SIG-M5 treated with dmso at 0.1 percent for 504 hours (cell line): Measurements from ENCODE around the gene SEC22A.

ENCODE experiments used
- DNase-seq: peaks from one replicate; lab custom pipeline; 2025; ENCODE audit not compliant: unreplicated experiment; lab: John Stamatoyannopoulos, UW

The SEC22A gene

DNA sequence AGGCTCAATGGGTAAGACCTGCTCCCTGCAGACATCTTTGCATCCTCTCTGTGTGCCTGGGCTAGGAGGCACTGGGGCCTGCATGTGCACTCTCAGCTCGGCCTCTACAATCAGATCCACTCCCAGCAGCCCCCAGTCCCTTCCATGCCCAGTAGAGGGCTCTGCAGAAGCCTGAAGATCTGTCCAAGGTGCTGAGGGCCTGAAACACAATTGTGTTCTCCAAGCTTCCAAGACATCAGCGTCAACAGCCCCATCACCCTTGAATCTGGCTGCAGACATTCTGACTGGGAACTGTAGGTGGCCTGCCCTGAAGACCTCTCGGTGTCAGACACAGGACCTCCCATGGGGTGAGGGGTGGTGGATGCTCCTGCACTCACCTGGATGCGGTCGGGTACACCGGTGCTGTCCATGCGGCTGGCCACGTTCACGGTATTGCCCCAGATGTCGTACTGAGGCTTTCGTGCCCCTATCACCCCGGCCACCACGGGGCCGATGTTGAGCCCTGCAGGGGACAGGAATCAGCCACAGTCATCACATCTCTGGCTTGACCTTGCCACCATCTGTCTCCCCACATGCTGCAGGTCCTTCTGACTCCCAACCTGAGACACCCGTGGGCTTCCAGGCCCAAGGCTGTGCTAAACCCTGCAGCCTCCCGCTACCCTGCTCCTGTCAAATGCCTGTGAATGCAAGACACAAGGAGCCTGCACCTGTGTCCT is 84.7 kb downstream of the SEC22A start:
- peak; percentile 57 for DNase-seq

DNA sequence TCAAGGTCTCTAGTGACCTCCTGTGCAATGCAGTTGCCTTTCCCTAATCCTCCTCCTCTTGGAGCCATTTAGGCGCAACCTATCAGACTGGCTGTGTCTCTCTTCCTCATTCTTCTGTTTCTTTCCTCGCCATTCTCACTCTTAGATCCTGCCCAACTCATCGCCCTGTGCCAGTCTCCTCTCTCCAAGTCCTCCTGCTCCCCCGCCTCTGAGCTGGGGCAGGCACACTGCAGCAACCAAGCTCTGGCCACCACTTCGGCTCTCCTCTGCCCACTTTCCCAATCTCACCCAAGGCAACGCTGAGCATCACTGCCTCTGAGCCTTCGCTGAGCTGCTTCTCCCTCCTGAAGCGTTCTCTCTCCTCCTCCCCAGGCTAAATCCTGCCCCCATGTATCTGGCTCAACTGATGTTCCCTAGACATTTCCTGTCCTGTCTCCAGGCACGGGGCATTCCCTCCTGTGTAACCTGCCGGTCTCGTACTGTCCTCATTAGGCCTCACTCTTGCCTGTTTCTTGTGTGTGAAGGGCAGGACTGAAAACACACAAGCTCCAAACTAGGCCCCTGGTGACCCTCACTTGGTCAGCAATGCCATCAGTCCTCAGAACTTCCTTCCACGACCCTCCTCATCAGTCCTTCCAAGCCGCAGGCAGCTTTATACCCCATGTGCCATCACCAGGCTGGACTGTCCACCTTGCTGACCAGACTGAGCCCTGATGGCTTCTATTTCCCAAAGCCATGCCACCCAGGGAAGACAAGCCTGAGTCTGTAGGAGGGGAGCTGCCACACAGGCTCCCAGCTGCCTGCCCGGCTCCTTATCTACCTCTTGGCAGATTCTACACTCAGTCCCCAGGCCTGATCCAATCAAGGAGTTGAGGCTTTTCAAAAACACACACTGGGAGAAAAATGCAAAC is 85.6 kb downstream of the SEC22A start:
- no peak for DNase-seq

DNA sequence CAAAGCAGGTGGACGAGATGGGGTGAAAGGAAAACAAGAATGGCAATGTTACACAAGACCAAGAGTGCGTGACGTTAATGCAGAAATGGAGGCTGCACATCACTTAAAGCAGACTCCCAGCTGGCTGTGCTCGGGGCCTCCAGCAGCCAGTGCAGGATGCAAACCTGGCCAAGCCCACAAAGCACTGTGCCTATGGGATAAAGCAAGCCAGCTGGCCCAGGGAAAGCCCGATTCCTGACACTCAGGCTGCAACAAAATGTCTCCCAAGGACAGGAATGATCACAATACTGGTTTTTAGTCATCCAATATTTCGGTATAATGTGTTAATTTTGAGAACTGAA is 86.2 kb downstream of the SEC22A start:
- DNase-seq, result no peak

DNA sequence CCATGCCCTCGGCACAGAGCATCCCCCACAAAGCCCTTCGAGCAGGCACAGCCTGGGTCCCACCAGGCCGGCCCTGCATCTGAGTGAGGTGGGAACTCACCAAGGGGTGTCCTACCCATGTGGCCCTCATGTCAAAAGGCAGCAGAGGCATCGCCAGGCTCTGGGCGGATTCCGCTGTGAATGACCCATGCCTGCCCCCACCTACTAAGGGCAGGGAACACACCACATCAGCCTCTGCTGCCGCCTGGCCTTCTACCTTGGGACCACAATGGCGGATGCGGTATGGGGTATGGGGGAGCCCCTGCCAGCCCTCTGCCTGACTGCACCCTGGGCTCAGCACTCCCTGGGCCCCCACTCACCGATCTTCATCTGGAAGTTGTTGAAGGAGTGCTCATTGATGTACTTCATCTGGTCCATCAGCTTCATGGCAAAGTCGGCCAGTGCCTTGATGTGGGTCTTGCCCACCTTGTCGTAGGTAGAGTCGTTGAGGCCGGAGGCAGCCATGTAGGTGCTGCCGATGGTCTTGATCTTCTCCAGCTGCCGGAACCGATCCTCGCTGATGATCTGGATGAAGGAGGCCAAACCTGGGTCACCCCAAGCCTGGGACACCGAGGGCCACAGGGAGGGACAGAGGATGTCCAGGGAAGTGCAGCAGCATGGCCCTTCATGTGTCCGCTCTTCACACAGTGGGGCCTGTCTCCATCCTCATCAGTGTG is 87.8 kb downstream of the SEC22A start:
- DNase-seq, result no peak

DNA sequence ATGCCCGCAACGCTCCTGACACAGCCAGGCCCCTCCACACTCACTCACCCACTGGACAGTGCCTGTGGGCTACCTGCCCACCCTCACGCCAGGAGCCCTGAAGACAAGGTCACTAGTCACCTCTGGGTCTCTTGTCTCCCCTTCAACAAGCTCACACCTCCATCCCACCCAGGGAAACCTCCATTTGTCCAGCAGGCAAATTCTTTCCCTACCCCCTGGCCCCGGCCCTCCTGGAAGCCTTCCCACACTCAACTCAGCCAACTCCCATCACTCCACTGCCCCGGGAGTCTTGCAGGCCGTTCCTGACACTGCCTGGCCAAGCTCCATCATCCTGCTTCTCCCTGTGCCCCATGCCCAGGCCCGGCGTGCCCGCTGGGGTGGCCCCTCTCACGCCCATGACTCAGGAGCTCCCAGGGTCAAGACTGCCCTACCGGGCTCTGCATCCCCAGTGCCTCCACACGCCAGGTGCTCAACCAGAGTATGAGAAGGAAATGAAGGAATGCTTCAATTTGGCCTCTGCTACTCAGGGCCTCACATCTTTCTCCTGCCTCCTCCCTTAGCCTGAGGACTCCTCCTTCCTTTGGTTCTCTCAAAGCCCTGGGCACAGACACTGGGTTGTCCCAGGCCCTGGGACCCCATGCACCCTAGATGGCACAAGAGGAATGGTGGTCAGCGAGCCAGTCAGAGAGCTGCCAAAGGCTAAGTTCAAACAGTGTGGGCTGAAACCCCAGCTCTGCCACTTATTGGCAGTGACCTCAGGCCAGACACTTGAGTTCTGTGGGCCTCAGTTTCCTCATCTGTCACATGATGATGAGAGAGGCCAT is 88.6 kb downstream of the SEC22A start:
- no peak for DNase-seq

DNA sequence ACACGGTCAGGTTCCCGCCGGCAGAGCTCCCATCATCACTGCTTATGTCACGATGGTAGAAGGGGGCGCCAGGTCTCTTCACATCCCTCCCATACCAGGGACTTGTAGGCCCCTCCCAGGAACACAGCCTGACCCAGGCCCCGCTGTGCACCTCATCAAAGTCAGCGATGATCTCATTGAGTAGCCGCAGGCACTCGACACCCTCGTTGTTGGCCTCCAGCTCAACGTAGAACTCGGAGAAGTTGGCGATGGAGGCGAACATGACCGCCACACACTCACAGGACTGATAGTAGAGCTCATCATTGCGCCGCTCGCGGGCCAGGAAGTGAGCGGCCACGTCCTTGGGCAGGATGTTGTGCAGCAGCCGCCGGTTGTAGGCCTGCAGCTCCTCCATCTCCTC is 89.2 kb downstream of the SEC22A start:
- no peak for DNase-seq

DNA sequence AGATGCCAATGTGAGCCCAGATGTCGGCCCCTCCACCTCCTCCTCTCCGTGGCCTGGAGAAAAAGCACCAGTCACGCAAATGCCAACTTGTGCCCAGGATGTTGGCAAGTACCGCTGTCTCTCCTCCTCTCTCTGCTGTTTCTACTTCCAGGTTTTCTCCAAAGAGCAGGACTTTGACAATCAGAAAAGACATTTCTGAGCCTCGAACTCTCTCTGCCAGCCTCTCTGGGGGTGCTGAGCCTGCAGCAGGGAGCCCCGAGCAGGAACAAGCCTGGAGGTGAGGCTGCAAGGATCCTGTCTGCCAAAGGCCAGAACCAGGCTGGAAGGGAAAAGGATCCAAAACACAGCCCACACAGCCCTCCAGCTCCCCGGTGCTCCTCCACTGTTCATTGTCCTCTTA is 89.7 kb downstream of the SEC22A start:
- DNase-seq, result no peak

DNA sequence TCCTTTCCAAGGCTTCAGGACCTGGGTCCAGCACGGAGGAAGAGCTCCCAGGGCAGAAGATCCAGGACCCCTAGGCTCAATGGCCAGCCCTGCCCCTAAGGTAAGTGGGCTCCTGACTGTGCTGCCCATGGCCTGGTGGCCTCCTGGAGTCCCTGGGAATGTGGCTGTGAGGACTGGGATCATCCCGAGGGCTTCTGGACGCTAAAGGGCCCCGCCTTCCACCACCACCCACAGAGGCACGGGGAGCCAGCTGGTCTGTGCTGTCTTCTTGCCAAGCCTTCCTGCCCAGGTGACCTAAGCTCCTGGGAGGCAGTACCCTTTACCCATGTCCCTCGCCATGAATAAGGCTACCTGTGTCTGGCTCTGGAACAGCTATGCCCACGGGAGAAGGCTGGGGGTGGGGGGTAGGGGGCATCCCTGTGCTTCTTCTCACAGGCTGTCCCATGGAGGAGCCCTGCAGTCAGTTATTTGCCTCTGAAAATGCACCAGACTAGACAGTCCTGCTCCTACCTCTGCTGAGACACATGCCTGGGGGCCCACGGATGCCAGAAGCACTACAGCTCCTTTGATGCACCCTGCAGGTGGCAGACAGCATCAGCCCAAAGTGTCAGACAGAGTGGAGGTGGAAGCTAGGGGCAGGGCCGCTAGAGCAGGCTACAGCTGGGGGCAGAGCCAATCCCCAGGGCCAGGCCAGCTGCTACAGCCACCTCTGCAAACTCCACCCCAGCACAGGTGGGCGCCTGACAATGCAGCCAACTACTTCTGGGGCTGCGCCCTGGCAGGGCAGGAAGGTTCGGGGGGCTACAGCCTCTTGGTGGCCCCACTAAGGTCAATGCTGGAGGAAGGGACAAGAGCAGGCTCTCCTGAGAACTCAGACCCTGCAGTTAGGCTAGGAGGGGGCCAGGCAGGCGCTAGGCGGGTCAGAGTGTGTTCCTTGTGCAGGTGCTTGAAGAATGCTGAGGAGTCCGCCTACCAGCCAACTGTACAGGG is 90.9 kb downstream of the SEC22A start:
- no peak for DNase-seq

DNA sequence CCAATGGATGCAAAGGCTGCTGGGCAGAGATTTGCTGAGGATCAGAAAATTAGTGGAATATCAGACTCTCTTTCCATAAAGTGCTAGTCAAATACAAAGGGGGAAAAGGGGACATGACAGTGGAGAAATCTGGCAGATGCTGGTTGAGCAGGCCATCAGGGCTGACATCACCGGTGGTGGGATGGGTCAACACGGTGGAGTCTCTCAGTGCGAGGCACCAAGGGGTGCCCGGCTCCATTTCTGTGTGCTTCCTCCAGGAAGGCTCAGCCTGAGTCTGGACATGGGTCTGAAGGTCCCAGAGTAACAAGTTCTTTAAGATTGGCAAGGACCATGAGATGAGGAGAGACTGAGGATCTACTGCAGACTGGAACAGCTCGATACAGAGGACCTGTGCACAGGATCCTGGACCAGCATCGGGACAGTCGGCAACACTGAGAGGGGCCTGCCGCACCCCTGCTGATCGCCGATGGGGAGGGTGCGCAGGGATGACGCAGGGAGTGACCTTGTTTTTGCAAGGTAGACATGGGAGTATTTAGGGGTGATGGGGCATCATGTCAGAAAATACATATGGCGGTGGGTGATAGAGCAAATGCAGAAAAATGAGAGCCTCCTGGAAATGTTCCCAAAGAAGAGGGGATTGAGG is 92.7 kb downstream of the SEC22A start:
- no peak for DNase-seq

DNA sequence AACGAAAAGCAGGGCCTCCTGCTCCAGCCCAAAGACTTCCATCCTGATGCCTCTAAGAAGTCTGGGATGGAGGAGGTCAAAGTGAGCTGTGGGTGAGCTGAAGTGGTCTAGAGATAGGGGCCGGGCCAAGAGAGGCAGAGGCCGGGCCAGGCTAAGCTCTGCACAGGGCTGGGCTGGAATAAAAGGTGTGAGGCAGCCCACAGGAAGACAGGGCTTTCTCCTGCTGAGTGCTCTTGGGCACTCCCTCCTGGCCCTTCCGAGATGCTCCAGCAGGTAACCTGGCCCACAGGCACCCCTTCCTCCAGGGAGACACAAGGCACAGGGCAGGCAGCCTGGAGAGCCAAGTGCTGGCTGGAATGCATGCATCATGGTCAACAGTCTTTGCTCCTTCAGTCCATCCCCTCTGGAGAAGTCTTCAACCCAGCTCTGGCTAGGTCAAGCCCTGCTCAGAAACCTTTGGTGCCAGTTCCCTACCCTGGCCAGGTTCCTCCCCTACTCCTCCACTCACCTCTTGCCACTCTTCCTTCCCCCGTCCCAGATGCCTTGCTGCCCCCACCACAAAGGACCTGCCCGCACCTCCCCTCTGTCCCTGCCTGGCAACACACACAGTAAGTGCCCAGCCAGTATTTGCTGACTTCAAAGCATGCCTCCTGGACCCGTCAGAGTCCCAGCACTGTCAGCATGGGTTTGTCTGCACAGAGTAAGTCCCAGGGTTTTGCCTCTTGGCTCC is 93.6 kb downstream of the SEC22A start:
- DNase-seq, result no peak

DNA sequence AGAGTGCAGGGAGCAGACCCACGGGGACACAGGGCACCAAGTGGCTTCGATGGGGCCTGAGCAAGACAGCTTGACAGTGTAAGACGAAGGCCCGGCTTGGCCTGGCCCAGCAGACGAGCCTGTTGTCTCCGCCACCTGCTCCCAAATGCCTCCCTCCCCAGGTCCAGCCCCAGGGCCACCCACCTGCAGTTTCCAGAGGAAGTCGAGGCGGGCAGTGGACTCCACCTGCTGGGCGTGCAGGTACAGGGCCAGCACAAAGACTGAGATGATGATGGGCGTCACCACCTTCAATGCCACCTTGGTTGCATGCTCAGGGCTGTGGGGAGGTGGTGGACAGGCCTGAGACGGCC is 94.1 kb downstream of the SEC22A start:
- DNase-seq, result no peak

DNA sequence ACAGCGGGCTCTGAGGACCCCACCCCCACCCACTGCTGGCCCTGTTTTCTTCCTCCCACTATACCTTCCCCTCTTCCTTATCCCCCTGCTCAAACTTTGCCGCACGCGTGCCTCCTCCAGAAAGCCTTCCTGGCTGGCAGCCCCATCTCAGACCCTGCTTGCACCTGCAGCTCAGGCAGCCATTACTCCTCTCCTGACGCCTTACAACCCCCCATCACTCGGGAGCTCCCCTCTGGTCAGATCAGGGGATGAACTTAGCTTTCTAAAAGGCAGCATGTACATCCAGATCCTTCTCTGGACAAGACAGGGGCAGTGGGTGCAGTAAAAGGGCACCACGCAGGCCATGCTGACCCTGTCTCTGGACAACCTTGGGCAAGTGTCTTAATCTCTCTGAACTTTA is 94.5 kb downstream of the SEC22A start:
- DNase-seq, result no peak

DNA sequence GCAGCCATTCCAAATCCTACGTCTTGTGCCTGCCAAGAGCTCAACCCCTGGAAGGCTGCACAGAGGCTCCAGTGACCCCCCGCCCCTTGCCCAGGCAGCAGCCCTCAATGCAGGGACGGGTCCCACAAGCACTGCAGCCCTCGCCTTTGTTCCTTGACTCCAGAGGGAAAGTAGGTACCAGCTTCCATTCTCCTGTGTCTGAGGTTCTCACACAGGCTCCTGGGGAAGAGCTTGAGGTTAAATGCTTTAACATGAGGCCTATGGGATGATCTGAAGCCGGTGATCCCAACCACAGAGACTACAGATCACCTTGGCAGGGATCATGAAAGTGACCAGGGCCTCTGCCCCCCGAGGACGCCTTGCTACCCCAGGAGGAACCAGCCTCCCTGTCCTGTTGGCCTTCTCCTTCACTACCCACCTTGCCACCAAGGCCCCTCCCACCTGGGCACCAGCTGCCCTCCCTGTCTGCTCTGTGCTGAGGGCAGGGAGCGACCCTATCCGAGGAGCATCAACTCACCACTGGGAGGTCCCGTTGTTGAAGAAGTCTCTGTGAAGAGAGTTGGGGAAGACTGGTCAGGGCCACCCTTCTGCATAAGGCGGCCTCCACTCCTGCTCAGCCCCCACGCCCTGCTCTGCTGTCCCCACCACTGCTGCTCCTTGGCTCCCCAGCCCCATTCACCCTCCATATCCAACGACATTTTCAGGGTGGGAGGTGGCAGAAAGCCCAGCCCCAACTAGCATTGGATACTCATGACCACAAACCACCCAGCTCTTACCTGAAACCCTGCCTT is 95.3 kb downstream of the SEC22A start:
- no peak for DNase-seq

DNA sequence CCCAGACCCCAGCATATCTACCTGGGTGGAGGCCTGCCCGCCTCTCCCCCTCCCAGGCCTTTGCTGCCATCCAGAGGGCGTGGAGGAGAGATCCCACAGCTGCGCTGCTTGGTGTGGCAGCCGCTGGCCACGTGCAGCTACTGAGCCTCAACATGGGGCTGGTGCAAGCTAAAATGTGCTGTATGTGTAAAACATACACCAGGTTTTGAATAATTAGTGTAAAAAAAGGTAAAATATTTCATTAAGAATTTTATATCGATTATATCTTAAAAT is 95.8 kb downstream of the SEC22A start:
- DNase-seq, result no peak

DNA sequence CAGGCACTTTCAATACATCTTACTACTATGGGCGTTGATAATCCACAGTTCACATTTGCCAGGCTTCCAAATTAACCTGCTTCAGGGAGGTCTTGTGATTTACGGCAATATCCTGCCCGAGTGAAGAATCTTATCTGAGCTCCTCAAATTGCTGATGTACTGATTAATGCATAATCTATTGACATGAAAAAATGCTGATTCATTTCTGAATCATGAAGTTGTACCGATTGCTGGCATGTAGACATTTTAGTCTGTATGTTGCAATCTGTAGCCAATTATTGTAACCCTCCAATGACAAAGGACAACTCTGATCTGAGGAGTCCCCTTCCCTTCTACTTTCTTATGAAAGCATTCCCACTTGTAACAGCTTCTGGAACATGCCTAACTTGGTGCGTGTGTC is 97.2 kb downstream of the SEC22A start:
- DNase-seq, result peak; percentile 48

DNA sequence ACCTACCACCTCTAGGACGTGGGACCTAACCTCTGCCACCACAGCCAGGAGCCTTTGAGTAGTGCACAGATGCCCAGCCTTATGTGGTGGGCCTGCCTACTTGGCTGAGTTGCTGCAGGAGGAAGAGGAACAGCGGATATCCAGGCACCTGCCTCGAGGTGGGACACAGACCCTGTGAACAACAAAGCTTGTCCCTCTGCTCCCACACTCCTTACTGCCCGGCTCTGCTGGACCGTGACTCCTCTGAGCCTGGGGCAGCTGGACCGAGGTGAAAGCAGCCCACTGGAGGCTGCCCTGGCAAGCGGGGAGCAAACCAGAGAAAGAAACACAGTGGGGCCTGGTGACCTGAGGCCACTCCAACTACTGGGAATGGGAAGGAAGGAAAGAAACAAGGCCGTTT is 97.8 kb downstream of the SEC22A start:
- DNase-seq, result no peak

DNA sequence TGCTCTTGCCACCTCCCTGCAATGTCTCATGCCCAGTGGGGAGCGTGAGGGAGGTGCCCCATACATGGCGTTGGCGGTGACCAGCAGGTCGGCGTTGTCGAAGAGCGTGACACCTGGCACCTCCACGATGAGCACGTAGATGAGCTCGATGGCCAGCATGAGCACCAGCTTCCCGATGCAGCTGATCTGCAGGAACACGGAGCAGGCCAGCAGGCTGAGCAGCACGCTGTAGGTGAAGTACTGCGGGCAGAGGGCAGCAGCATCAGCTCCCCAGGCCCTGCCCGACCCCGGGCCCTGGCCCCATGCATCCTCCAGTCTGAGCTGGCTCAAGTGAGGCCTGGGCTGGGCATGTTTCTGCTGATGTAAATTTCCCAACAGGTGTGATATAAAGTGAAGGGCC is 98.3 kb downstream of the SEC22A start:
- no peak for DNase-seq

DNA sequence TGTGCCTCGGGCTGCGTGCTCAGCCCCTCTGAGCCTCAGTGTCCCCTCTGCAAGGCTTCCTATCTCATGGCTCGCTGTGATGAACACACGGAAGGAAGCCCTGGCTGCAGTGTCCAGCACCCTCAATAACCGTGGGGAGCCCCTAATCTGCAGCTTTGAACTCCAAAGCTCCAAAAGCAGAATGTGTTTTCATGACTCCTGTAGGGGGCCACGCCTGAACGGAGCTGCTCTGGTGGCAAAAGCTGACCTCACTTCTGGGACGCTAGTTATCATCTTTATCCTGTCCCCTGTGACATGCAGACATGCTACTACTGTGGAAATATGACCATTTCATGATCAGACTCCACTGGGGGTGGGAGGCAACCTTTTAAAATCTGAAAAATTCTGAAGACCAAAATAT is 98.8 kb downstream of the SEC22A start:
- DNase-seq, result no peak
